K562 (cell line): Measurements from ENCODE around the gene TMEM41A. TPM values are rescaled to one million over a fixed set of nuclear protein-coding genes. Genes with fewer than 3 reads are reported as not detected.
"Not testable (repeated sequence)": the region's sequence is repeated elsewhere in the genome, so short reads cannot be mapped to it uniquely, and the experiment has no call there.

Experiments used
- ATAC-seq: fragments of 200-7000 bp; cut with Tn5 transposase; 3 replicates; pipeline ENCODE4 v1.9.1; 2020; ENCODE audit warnings: moderate library complexity
- BruUV-seq: library from RNA; stranded (reverse); fragments of 400-500 nt; replicated peaks from 2 replicates; lab custom pipeline; 2021; lab: Mats Ljungman, UMichigan
- CTCF ChIA-PET: fragments of 300-600 bp; formaldehyde crosslinking; extraction: SDS; loops from one replicate; lab custom pipeline; 2021; ENCODE audit warnings: low intra/inter-chr PET ratio; lab: Yijun Ruan, JAX
- POLR2A ChIA-PET: fragments of 300-600, 350-650 bp; sonication (Branson Sonifier 250); formaldehyde crosslinking; extraction: SDS; loops from one replicate; lab custom pipeline; 2021; ENCODE audit warnings: antibody characterized with exemption, inconsistent platforms; lab: Yijun Ruan, JAX
- DNase-seq, 4 experiments: peaks; one replicate each; pipeline versions ENCODE4 v3.0.0 to v3.0.0-alpha.2; 2011 to 2018; ENCODE audit warnings: low spot score in 3 of 4, mixed read lengths in 3 of 4; ENCODE audit errors: extremely low read depth in 1 of 4
- FAIRE-seq: peaks from 2 replicates; lab custom pipeline; 2011; peaks lifted over from hg19 to GRCh38; lab: Jason Lieb, UNC
- H2AFZ ChIP-seq: 2 replicates; pipeline ENCODE4 v1.6.0; 2011; ENCODE audit warnings: low read depth, low read length, control low read depth, inconsistent platforms
- H3K27ac ChIP-seq: fragments of 200-600 bp; 3 replicates; pipeline ENCODE4 v1.8.0; 2011; ENCODE audit warnings: low read depth, mild to moderate bottlenecking, control low read depth, inconsistent platforms, low read length, moderate library complexity, mixed read lengths; ENCODE audit errors: extremely low read depth
- H3K27me3 ChIP-seq, 2 experiments: fragments of 300-600 bp in 1 of 2; 2 replicates in 1 of 2; 3 replicates in 1 of 2; pipeline versions ENCODE4 v1.6.0 to v1.8.0; 2011; ENCODE audit warnings: inconsistent platforms in 2 of 2, low read length in 2 of 2, mild to moderate bottlenecking in 1 of 2, mixed read lengths in 1 of 2, moderate library complexity in 1 of 2; ENCODE audit not compliant: control insufficient read depth in 2 of 2, insufficient read depth in 2 of 2
- H3K36me3 ChIP-seq: fragments of 300-600 bp; 3 replicates; pipeline ENCODE4 v1.8.0; 2011; ENCODE audit warnings: mild to moderate bottlenecking, low read length, inconsistent platforms; ENCODE audit not compliant: control insufficient read depth, insufficient read depth
- H3K4me1 ChIP-seq, 2 experiments: fragments of 200-600 bp in 1 of 2; replicated peaks in 1 of 2; 2 replicates in 1 of 2; 3 replicates in 1 of 2; pipeline versions ENCODE4 v1.5.1 to v1.8.0; 2011; ENCODE audit warnings: inconsistent platforms in 2 of 2, low read length in 2 of 2, mild to moderate bottlenecking in 1 of 2, mixed read lengths in 1 of 2, moderate library complexity in 1 of 2; ENCODE audit not compliant: control insufficient read depth in 2 of 2, insufficient read depth in 2 of 2
- H3K4me2 ChIP-seq: 2 replicates; pipeline ENCODE4 v1.6.1; 2011; ENCODE audit warnings: low read length, control low read depth, inconsistent platforms, mixed read lengths; ENCODE audit not compliant: insufficient read depth
- H3K4me3 ChIP-seq: fragments of 200-600 bp; sonication (generic), shearing (Covaris generic); 2 replicates; pipeline ENCODE4 v1.5.1; 2016; ENCODE audit warnings: control low read depth, inconsistent platforms
- H3K79me2 ChIP-seq: fragments of 200-600 bp; 3 replicates; pipeline ENCODE4 v1.8.0; 2011; ENCODE audit warnings: low read length, inconsistent platforms; ENCODE audit not compliant: control insufficient read depth, insufficient read depth
- H3K9ac ChIP-seq, 2 experiments: 2 replicates each; pipeline versions ENCODE4 v1.6.0 to v1.6.1; 2011; ENCODE audit warnings: low read depth in 2 of 2, low read length in 2 of 2, control low read depth in 1 of 2, inconsistent platforms in 1 of 2, mild to moderate bottlenecking in 1 of 2, mixed read lengths in 1 of 2; ENCODE audit not compliant: insufficient read depth in 1 of 2
- H3K9me1 ChIP-seq: one replicate; pipeline ENCODE4 v1.6.0; 2011; ENCODE audit warnings: inconsistent platforms, mild to moderate bottlenecking, low read length, moderate library complexity; ENCODE audit not compliant: control insufficient read depth, insufficient read depth
- H3K9me3 ChIP-seq: replicated peaks from 2 replicates; pipeline ENCODE4 v1.5.1; 2011; ENCODE audit warnings: low read depth, low read length, inconsistent platforms; ENCODE audit not compliant: control insufficient read depth, insufficient read depth
- H4K20me1 ChIP-seq: replicated peaks from 2 replicates; pipeline ENCODE4 v1.6.1; 2011; ENCODE audit warnings: low read length, inconsistent platforms, mixed read lengths; ENCODE audit not compliant: control insufficient read depth, insufficient read depth
- ASH1L ChIP-seq: fragments of 450-650 bp; IDR thresholded peaks from 2 replicates; pipeline ENCODE4 v1.6.1; 2018; ENCODE audit warnings: borderline replicate concordance, mild to moderate bottlenecking, low read depth; ENCODE audit not compliant: partially characterized antibody
- CC2D1A ChIP-seq: fragments of 450-650 bp; IDR thresholded peaks from 2 replicates; pipeline ENCODE4 v1.6.1; 2017; ENCODE audit warnings: mild to moderate bottlenecking
- GABPB1 ChIP-seq: sonication (generic); formaldehyde crosslinking; IDR thresholded peaks from 2 replicates; pipeline ENCODE4 v1.8.0; 2022; ENCODE audit warnings: mild to moderate bottlenecking, missing genetic modification reagents
- MAFG ChIP-seq: fragments of 450-650 bp; conservative IDR thresholded peaks from 2 replicates; pipeline ENCODE4 v1.6.1; 2016; ENCODE audit warnings: missing genetic modification characterization, missing compliant biosample characterization
- MEF2D ChIP-seq: conservative IDR thresholded peaks from 2 replicates; pipeline ENCODE4 v1.6.1; 2016; ENCODE audit warnings: low read depth, missing genetic modification characterization, missing compliant biosample characterization
- NEUROD1 ChIP-seq: fragments of 150-350 bp; IDR thresholded peaks from 2 replicates; pipeline ENCODE4 v1.6.1; 2014; ENCODE audit warnings: borderline replicate concordance, low read length, low read depth; ENCODE audit not compliant: partially characterized antibody
- RBM15 ChIP-seq: fragments of 200-400 bp; formaldehyde crosslinking; IDR thresholded peaks from 2 replicates; pipeline ENCODE4 v1.6.1; 2018; ENCODE audit warnings: mild to moderate bottlenecking, low read length, moderate library complexity; ENCODE audit not compliant: insufficient read depth
- SETDB1 ChIP-seq: IDR thresholded peaks from one replicate; pipeline ENCODE4 v1.6.1; 2012; ENCODE audit warnings: low read length, control low read depth, inconsistent platforms
- TARDBP ChIP-seq: fragments of 450-650 bp; IDR thresholded peaks from 2 replicates; pipeline ENCODE4 v1.6.1; 2016
- ZNF444 ChIP-seq: fragments of 250-450 bp; sonication (Bioruptor Pico); IDR thresholded peaks from 2 replicates; pipeline ENCODE4 v1.4.0; 2020; ENCODE audit warnings: mild to moderate bottlenecking, moderate library complexity
- ZNF75A ChIP-seq: fragments of 450-650 bp; formaldehyde crosslinking; IDR thresholded peaks from 2 replicates; pipeline ENCODE4 v1.4.0; 2020; ENCODE audit warnings: mild to moderate bottlenecking
- WGBS: fragments of 100-300 bp; shearing (Covaris generic); methylation state at CpG from one replicate; pipeline ENCODE4 v1.1.6; 2016; ENCODE audit warnings: low coverage, mixed read lengths; ENCODE audit not compliant: insufficient coverage; ENCODE audit errors: missing lambda C conversion rate; 5-methylcytosine and 5-hydroxymethylcytosine counted together
- in situ Hi-C: fragments of 300-500 bp; cut with MboI; formaldehyde crosslinking; loops from 4 replicates; pipeline ENCODE4 v1.15.0; 2018; ENCODE audit warnings: inconsistent platforms, mixed read lengths
- intact Hi-C: fragments of 100-400 bp; cut with micrococcal nuclease; formaldehyde crosslinking; loops from 2 replicates; pipeline ENCODE4 v1.14.2; 2022
- polyA plus RNA-seq, 8 experiments: library from polyadenylated mRNA; depleted of rRNA in 4 of 8; stranded (reverse) in 5 of 8; unstranded in 3 of 8; fragments of >200 nt; fragmentation: Nextera tagmentation in 2 of 8; fragmentation: Illumina TruSeq in 1 of 8; extraction: Ambion mirVana in 2 of 8; extraction: Trizol in 1 of 8; gene quantifications; 2 replicates each; pipeline versions ENCODE4 v1.2.1 to v1.2.3, GENCODE V29; 2011 to 2014; ENCODE audit warnings: inconsistent platforms in 1 of 8, missing spikeins in 1 of 8
- total RNA-seq, 7 experiments: library from RNA; depleted of rRNA in 6 of 7; stranded (reverse); fragments of >200 nt in 6 of 7; fragmentation: Illumina TruSeq in 2 of 7; extraction: Trizol in 2 of 7; gene quantifications; 2 replicates each; pipeline versions ENCODE4 v1.2.1 to v1.2.3, GENCODE V29; 2011 to 2021; ENCODE audit warnings: low replicate concordance in 1 of 7

The TMEM41A gene
- total and polyA plus RNA-seq, 9 of the 15 experiments (the other 6 are each of a cell fraction or from before 2014, with no cell fraction given), result 22.5 to 65.9 (median 31.5) TPM

- Histone ChIP-seq H3K79me2 (no peaks in the 10 kb centered on the region), H3K4me1 (no peaks in the 10 kb centered on the region; a peak in 2 of 5 replicates), H3K4me3 (no peak overlapping the region), H3K27ac (no peak overlapping the region), H3K27me3 (no peaks in the 10 kb centered on the region; a peak in 1 of 5 replicates), H3K9ac (no peak overlapping the region), H2AFZ (no peak overlapping the region), H3K9me1 (no peaks in the 10 kb centered on the region), H3K36me3 (no peaks in the 10 kb centered on the region), H3K4me2 (no peak overlapping the region), H3K9me3 (no peaks in the 10 kb centered on the region), H4K20me1 (no peaks in the 10 kb centered on the region)
- TF ChIP-seq CC2D1A, result no peak
- no peak for TF ChIP-seq GABPB1
- no peak for TF ChIP-seq SETDB1
- TF ChIP-seq ZNF75A (CRISPR knock-in tag), result no peak
- TF ChIP-seq MAFG (tag), result no peak
- no peak for TF ChIP-seq NEUROD1
- TF ChIP-seq ZNF444 (CRISPR knock-in tag), result no peak
- no peak for TF ChIP-seq MEF2D (tag)
- no peak for TF ChIP-seq TARDBP
- TF ChIP-seq RBM15, result no peak
- TF ChIP-seq ASH1L, result no peak
- FAIRE-seq (no peak), DNase-seq (no peak), ATAC-seq (no peak)
- intact Hi-C loops (no loop called here), in situ Hi-C loops (no loop called here)
- CTCF ChIA-PET, result interaction anchor here (0.8 kb wide), 1 partner anchor 40 kb away, joined by 7 read pairs; no protein-coding TSS in a partner anchor
- no TSS peak for BruUV-seq
- POLR2A ChIA-PET, result interaction anchor here (1.2 kb wide), 1 partner anchor 11 kb away, joined by 5 read pairs; no protein-coding TSS in a partner anchor
- 8% methylated on average over 2 of the region's 2 CpGs for WGBS
Measured at GRCh38 chr3:185457376-185457775, 41.5 kb downstream of the TMEM41A start.

- H3K79me2 ChIP-seq, H3K36me3 ChIP-seq, DNase-seq, H3K9me1 ChIP-seq, H3K27me3 ChIP-seq, H3K9me3 ChIP-seq, H3K27ac ChIP-seq, H3K4me1 ChIP-seq, H3K4me3 ChIP-seq, H4K20me1 ChIP-seq, in situ Hi-C loops, CTCF ChIA-PET, POLR2A ChIA-PET, H3K4me2 ChIP-seq, H3K9ac ChIP-seq, BruUV-seq, FAIRE-seq, intact Hi-C loops, ATAC-seq: not testable (repeated sequence)
- WGBS, result 70% methylated on average over 7 of the region's 8 CpGs
- peak overlapping the region; percentile 24; the same call in 1 of the 2 replicates for H2AFZ ChIP-seq
Measured at GRCh38 chr3:185451432-185451831, 47.4 kb downstream of the TMEM41A start.
